GM18858 (cell line): ENCODE data around the gene TSHZ2.

Experiments used
- ATAC-seq: cut with Tn5 transposase; IDR thresholded peaks from one replicate; pipeline ENCODE4 v1.9.1; 2021; ENCODE audit not compliant: unreplicated experiment

Gene TSHZ2

DNA sequence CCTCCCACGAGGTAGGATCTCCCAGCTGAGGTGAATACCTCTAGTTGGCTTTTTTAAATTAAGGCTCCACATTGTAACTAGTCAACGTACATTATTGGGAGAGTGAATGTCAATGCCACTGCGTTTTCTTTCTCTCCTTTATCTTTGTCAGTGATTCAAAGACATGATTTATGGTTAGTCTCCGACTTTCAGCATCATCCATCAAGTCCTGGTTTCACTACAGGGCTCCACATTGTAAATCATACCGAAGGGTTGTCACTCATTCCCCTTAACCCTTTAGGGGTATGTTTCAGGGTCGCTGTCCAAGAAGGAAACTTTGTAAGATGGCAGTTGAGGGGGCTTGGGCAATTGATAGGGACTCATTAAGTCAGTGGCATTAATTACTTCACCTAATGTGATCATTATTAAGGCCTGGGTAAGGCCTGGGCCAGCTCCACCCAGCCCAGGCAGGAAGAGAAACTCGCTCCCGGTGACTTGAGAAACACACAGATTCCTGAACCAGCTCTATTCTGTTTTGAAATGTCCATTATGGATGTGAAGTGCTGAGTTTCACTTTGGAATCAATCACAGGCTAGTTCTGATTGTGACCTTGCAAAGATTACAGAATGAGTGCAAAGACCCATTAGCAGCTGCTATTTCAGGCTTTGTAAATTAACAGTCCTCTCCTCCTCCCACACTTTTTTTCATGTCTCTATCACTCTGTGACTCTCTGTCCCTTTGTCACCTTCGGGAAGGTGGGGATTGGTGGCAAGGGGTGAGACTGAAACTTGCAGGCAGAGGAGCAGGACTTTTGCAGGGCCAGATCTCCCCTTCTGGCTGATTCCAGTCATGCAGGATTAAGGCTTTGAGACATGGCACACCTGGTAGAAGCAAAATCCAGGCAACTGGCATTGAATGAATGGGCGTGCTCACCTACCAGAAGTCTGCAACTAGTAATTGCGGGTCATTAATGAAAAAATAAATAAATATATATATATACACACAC, 222.4 kb downstream of the TSHZ2 start:
- no peak for ATAC-seq

- no peak for ATAC-seq
Measured at GRCh38 chr20:53195876-53196610, 223.9 kb downstream of the TSHZ2 start.

GRCh38 chr20:53201588-53201987, 229.4 kb downstream of the TSHZ2 start:
- no peak for ATAC-seq

- no peak for ATAC-seq
Measured at GRCh38 chr20:53202777-53203176, 230.6 kb downstream of the TSHZ2 start.

- no peak for ATAC-seq
Measured at GRCh38 chr20:53205046-53205445, 232.9 kb downstream of the TSHZ2 start.

DNA sequence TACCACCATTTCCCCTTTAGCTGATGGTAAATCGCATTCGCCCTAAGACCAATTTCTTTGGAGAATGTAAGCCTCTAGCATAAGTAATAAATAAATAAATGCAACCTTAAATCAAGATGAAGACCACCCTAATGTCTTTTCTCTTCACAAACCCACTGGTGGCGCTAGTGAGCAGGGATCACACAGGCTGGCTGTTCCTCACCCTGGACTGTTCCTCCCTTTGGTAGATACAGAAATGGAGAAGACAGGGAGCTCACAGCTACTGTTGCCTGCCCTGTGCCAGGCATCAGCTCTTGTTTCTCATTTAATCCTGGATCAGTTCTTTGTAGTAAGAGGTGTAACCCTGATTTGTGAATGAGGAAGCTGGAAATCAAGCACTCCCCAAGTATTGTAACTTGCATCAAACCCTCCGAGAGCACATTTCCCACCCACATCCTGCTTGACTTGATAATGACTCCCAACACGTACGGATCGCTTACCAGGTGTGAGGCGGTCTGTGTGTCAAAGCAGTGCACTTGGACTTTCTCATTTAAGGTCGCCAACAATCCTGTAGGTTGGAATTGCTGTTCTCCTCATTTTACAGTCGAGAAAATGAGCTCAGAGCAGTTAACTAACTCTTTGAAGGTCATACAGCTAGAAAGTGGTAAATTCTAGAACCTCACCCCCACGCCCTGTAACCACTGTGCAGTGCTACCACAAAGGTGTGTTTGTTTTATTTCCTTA, 236.1 kb downstream of the TSHZ2 start:
- no peak for ATAC-seq

- no peak for ATAC-seq
Measured at GRCh38 chr20:53210041-53210440, 237.9 kb downstream of the TSHZ2 start.

GRCh38 chr20:53210931-53211330, 238.8 kb downstream of the TSHZ2 start:
- ATAC-seq = no peak

- no peak for ATAC-seq
Measured at GRCh38 chr20:53212018-53212417, 239.9 kb downstream of the TSHZ2 start.

DNA sequence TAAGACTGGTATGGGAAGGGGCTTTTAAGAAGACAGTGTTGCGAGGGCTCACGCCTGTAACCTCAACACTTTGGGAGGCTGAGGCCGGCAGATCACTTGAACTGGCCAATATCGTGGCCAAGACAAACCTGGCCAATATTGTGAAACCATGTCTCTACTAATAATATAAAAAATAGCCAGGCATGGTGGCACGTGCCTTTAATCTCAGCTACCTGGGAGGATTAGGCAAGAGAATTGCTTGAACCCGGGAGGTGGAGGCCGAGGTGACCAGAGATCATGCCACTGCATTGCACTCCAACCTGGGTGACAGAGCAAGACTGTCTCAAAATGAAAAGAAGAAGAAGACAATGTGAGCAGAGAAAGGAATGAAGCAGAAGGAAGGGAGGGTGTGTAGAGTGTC, 242.2 kb downstream of the TSHZ2 start:
- no peak for ATAC-seq

GRCh38 chr20:53215166-53215565, 243.0 kb downstream of the TSHZ2 start:
- ATAC-seq = no peak

GRCh38 chr20:53216478-53216855, 244.3 kb downstream of the TSHZ2 start:
- ATAC-seq = no peak

DNA sequence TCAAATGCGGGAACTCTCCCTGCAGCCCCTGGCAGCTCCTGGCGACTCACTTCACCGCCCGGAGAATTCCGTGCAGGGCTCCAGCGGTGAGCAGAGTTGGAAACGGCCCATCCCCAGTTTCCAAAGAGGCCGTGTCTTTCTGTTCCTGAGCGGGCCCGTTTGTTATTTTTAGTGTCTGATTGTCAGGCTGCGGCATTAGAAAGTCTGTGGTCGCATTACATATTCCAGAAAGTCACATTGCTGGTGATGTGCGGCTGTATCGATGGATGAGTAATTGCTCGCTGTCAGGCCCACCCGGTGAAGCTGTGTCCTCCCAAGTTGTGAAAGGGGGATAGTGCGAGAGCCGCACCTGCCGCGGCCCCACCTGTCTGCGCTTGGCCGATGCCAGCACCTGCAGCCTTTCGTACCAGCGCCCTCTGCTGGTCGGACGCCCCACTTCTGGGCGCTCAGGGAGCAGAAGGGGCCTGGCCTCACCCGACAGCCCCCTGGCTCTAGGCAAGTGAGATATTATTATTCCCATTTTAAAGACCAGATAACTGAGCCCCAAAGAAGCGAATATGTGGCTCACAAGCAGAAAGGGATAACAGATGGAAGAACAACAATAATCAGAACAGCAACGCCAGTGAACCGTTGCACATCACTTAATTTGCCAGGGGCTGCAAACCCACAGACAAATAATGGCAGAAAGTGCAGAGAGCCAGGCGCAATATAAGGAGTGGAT, 244.9 kb downstream of the TSHZ2 start:
- ATAC-seq = no peak

DNA sequence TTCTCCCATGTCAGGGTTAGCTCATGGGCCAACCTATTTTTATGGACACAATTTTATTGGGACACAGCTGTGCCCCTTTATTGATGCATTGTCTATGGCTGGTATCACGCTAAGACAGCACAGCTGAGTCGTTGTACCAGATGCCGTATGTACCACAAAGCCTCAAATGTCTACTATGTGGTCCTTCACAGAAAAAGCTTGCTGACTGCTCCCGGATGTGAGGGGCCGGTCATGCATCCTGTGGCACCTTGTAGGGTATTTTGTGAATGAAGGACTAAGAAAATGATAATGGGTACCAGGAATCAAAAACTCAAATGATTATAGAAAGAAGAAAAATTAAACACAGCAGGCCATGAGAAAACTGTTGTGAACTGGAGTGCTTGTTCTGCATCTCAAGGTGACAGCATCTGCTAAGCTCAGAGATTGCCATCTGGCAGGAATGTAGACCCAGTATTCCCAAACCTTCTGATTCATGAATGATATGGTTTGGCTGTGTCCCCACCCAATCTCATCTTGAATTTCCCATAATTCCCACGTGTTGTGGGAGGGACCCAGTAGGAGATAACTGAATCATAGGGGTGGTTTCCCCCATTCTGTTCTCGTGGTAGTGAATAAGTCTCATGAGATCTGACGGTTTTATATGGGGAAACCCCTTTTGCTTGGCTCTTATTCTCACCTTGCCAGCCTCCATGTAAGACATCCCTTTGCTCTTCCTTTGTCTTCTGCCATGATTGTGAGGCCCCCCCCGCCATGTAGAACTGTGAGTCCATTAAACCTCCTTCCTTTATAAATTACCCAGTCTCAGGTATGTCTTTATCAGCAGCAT, 248.5 kb downstream of the TSHZ2 start:
- ATAC-seq = no peak

- ATAC-seq = no peak
Measured at GRCh38 chr20:53221731-53222130, 249.6 kb downstream of the TSHZ2 start.

GRCh38 chr20:53222416-53222815, 250.3 kb downstream of the TSHZ2 start:
- no peak for ATAC-seq

DNA sequence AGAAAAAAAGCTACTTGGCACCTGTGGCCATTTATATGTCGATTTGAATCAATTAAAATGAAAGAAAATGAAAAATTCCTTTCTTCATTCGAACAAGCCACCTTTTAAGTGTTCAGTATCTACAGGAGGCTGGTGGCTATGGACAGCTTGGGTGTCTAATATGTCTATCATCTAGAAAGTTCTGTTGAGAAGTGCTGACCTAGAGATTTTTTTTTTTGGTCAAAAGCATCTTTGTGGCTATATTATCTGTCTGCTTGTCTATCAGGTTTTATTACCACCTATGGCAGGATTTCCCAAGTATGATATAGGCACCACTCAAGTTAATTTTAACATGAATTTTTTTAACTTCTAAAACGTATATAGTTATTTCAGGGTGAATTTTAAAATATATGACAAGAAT, 250.8 kb downstream of the TSHZ2 start:
- ATAC-seq = no peak

GRCh38 chr20:53223626-53224172, 251.5 kb downstream of the TSHZ2 start:
- no peak for ATAC-seq

GRCh38 chr20:53224851-53225250, 252.7 kb downstream of the TSHZ2 start:
- no peak for ATAC-seq

GRCh38 chr20:53226826-53227225, 254.7 kb downstream of the TSHZ2 start:
- ATAC-seq = no peak
